NCI-H82 treated with DMSO at 0.1 percent for 48 hours (cell line): ENCODE data around the gene CAMSAP1.

Experiments used
- DNase-seq: peaks from one replicate; lab custom pipeline; 2025; ENCODE audit not compliant: unreplicated experiment; lab: John Stamatoyannopoulos, UW

Gene CAMSAP1

DNA sequence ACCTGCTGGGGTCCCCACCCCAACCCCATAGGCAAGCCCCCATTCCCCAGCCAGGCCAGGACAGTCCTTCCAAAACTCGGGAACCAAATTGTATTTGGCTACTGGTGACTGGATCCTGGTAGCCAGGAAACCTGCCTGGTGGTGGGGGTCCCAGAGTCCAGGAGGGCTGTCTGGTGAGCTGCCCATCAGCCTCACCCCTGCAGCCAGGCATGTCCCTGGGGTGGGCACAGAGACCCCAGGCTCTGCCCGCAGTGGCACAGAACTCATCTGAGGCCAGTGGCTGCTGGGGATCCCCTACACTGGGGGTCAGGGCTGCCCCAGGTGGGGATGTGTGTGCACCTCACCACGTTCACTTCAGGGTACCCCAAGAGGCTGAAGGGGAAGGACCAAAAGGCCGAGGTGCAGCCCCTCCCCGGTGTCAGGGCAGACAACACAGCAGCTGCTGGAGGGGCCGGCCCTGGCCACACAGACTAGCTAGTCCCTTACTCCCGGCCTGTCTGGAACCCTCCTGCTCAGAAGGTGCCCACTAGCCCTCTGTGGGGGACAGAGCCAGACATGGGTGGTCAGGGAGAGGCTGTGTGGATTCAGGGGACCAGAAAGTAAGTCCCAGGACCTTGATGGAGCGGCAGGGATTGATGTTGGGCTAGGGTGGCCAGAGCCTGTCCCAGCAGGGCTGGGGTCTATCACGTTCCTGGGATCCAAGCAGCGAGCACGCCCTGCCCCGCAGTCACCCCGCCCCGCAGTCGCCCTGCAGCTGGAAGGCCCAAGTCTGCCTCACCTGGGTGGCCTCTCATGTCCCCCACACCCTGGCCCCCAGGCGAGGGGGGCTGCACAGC lies 113.9 kb downstream of the CAMSAP1 start:
- no peak for DNase-seq

DNA sequence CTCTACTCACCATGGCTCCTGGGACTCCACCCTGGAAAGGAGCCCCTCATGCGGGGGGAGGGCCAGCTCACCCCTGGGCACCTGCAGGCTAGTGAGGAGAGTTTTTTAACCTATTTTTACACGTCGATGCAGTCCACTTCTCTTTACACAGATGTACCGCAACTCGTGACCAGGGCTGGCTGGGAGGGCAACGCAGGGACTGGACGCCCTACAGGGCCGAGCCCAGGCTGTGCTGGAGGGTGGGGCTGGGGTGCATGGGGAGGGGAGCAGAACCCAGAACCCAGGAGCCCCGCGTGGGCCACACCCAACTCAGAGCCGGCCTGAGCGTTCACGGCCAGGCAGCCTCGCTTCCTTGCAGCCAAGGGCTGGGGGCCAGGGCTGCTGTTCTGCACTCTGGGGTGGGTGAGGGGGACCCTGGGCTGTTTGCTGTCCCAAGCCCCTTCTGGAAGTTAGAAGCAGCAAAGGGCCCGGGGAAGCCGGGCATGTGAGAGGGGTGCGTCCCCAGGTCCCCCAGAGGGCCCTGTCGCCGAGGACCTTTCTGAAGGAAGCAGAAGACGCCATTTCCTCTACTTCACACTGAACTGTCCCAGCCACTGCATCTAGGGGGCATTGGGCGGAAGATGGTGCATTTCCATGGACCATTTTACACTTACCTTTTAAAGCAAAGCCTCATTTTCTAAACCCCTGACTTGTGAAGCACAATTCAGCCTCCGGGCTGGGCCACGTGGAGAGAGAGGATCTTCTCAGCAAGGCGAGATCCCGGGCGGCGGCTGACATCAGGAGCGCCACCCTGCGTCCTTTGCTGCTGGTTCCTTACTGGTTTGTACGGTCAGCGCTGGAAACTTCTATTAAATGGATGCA lies 114.8 kb downstream of the CAMSAP1 start:
- no peak for DNase-seq

DNA sequence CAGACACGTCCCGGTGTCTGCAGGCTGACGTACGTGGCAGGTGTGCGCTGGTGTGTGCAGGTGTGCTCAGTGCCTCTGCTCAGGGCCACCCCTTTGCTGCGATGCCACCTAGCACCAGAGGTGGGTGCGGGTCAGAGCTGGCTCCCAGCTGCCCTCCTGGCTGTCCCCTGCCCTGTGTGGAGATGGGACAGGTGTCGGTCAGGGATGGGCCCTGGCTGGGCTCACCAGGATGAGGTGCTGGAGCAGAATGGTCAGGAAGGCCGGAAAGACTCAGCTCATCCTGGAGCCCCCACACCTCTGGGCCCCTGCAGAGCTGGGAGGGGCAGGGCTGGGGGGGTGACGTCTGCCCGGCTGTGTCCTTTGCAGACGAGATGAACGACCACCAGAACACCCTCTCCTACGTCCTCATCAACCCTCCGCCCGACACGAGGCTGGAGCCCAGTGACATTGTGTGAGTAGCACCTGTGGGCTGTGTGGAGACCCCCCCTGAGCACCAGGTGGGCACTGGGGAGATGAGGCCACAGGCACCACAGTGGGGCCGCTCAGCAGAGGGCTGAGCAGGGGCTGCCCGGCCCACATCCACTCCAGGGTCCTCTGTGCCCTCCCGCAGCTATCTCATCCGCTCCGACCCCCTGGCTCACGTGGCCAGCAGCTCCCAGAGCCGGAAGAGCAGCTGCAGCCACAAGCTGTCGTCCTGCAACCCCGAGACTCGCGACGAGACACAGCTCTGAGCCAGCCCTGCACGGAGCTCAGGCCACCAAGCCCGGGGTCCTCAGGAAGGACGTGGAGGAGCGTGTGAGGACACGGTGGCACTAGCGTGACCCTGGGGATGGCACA lies 115.7 kb downstream of the CAMSAP1 start:
- DNase-seq = no peak

GRCh38 chr9:135790850-135791249 lies 116.5 kb downstream of the CAMSAP1 start:
- DNase-seq = no peak

GRCh38 chr9:135790356-135790755 lies 117.0 kb downstream of the CAMSAP1 start:
- DNase-seq = no peak

- no peak for DNase-seq
Observed at GRCh38 chr9:135789838-135790291, 117.5 kb downstream of the CAMSAP1 start.

DNA sequence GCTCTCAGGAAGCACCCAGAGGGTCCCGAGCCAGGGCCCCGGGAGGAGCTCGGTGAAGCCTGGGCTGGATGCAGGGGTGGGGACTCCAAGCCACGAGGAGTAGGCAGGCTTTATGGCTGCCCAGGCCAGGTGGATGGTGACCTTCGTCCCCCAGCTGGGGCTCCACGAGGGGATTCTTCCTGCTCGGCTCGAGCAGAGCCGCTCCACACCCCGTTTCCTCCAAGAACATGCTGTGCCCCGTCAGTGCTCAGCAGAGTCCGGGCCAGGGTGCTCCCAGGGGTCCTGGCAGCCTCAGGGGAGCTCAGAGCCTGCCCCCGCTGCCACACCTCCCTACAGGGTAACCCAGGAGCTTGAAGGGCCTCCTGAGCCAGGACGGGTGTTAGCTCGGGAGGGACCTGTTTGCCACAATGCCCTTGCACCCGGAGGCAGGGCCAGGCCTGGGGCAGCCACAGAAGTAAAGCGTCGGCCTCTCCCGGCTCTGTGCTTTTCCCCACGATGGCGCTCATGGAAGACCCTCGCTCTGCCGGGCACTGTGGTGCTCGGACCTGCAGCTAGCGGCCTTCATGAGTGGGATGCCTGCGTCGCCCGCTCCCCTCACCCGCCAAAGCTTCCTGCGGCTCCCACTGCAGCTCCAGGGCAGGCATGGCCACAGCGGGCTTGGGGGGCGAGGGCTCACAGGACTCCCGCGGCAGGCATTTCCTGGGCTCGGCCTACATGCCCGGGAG lies 118.6 kb downstream of the CAMSAP1 start:
- no peak for DNase-seq

DNA sequence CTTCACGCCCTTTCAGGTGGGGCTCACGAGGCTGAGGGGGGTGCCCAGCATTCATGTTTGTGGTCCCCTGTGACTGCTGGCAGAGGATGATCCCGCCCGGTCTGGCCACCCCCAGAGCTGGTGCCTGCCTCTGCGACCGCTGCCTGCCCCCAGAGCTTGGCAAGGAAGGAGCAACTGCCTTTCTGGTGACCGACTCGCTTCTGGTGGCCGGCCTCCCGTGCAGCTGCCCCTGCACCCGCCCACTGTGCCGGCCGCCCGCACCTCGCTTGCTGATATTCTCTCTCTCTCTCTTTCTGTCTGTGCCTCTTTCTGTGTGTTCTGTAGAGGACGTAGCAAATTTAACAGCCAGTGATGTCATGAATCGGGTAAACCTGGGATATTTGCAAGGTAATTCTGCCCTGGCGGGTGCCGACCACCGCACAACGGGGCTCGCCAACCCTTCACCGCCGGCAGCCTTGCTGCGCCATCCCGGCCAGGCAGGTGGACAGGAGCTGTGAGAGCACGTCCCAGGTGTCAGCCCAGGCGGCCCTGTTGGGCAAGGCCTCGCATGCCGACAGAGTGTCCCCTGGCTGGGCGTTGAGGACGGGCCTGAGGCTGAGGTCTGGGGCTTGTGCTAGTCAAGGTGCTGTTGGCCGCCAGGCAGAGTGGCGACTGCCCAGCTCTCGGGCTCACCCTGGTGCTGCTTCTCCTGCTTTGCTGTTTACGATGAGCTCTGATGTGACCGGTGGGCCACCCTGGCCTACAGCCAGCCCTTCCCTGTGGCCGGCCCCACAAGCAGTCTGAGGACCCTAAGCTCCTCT lies 119.4 kb downstream of the CAMSAP1 start:
- no peak for DNase-seq

DNA sequence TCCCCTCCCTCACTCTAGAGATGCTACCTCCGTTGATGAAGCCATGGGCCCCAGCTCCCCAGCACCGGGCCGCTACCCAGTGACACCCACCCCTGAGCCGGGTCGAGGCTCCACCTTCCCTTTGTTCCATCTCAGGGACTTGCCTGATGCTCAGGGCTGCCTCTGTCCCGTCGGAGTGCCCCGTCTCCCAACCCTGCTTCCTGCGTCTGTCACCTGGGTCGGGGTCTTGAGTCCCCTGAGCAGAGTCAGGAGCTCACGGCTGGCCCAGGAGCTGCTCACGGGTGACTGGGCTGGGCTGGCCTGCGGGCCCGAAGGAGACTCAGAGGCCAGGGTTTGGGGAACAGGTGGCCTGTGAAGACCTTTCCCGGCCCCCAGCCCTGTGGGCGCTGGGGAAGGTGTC lies 120.0 kb downstream of the CAMSAP1 start:
- no peak for DNase-seq

- DNase-seq = no peak
Observed at GRCh38 chr9:135786146-135786690, 121.1 kb downstream of the CAMSAP1 start.

- no peak for DNase-seq
Observed at GRCh38 chr9:135785013-135785575, 122.3 kb downstream of the CAMSAP1 start.

GRCh38 chr9:135783540-135784245 lies 123.7 kb downstream of the CAMSAP1 start:
- no peak for DNase-seq

GRCh38 chr9:135782946-135783345 lies 124.4 kb downstream of the CAMSAP1 start:
- DNase-seq = no peak

DNA sequence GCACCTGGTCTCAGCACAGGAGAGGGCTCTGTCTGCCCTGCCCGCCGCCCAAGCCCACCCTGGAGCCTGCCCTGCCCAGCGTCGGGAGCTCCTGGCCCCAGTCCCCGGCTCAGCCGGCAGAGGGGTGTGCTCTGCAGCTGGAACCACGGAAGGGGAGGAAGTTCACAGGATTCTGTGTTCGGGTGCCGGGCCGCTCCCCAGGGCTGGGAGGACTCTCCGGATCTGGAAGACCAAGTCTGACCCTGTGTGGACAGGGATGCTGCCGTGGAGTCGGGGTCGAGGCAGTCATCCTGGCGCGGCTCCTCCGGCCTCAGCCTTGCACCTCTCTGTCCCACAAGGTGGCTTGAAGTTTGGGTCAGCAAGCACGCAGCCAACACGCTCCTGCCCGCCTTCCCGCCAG lies 126.7 kb downstream of the CAMSAP1 start:
- no peak for DNase-seq

- DNase-seq = no peak
Observed at GRCh38 chr9:135780086-135780485, 127.3 kb downstream of the CAMSAP1 start.

DNA sequence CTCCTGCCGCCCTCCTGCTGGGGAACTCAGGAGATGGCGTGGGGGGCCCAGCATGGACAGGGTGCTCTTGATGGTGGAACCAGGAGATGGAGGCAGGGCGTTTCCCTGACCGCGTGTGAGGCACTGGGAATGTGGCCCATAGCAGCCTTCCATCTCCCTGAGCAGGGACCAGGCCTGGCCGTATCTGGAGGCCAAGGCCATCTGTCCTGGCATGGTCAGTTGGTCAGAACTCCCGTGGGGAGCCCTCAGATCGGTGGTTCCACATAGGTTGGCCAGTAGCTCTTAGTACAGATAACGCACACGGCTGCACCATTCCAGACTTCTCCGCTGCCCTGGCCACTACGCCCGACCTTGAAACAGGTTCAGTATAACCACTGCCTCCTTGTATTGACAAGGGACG lies 127.8 kb downstream of the CAMSAP1 start:
- no peak for DNase-seq

DNA sequence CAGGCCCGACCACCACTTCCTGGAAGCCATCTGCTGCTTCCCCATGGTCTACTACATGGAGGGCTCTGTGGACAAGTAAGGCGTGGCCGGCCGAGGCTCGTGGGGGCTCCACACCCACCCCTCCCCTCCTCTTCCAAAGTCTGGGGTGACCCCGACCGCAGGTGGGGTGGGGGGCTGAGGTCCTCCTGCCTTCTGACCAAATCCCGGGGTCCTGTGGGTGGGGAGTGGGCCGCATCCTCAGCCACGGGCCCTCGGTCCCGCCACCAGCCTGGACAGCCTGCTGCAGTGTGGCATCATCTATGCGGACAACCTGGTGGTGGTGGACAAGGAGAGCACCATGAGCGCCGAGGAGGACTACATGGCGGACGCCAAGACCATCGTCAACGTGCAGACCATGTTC lies 128.9 kb downstream of the CAMSAP1 start:
- no peak for DNase-seq

GRCh38 chr9:135777623-135778177 lies 129.6 kb downstream of the CAMSAP1 start:
- DNase-seq = no peak
